Measurements from ENCODE around the gene PODXL2. TPM values are rescaled to one million over a fixed set of nuclear protein-coding genes. Genes with fewer than 3 reads are reported as not detected.

The PODXL2 gene
- total RNA-seq, 4 donors from 2014 or later: 9.7 to 18.9 (median 15.9) TPM

GRCh38 chr3:127673191-127674100 lies 44.5 kb downstream of the PODXL2 start:
- H3K27me3 ChIP-seq: no peaks in the 10 kb centered on the region
- WGBS, 2 donors (ENCODE audit: low coverage in 1 of 2): 15 to 22% methylated on average over 7 to 34 of the region's 51 CpGs
- H3K27ac ChIP-seq: peak overlapping the region; percentile 90 to 98 (median 92)
- peak; percentile 61 for DNase-seq
- H3K9me3 ChIP-seq: no peaks in the 10 kb centered on the region
- H3K4me1 ChIP-seq: peaks cover 8 to 29% (median 23%) of the 10 kb centered on the region in 4 donors
- H3K4me3 ChIP-seq: peak overlapping the region; percentile 82 to 98 (median 97)
- in situ Hi-C loops (cut with MboI; ENCODE audit: low pct_ligation_motif_present in 1 of 4, low pct_unique_long_range_greater_than_20kb in 1 of 4, low sequenced_read_pairs in 3 of 4) (loop anchor here in 2 of 4 donors (25.0 kb wide), 2 partner anchors 164 to 289 kb away; no protein-coding TSS in a partner anchor), intact Hi-C loops (cut with DNase I; ENCODE audit: low total_unique reads) (no loop called here)
- no peaks in the 10 kb centered on the region for H3K36me3 ChIP-seq
- TF ChIP-seq CTCF (IDR thresholded peaks at IDR 0.05): no peak
- TF ChIP-seq POLR2AphosphoS5 (IDR thresholded peaks at IDR 0.05): no peak
- no peak for TF ChIP-seq EP300 (IDR thresholded peaks at IDR 0.05; ENCODE audit: low read depth)
- TF ChIP-seq POLR2A (IDR thresholded peaks at IDR 0.05): no peak

GRCh38 chr3:127674101-127674721 lies 45.2 kb downstream of the PODXL2 start:
- no peak for DNase-seq
- Histone ChIP-seq H3K9me3 (no peaks in the 10 kb centered on the region), H3K27ac (peak overlapping the region in 1 of 4 donors; percentile 98), H3K4me3 (peak overlapping the region in 2 of 4 donors; percentile 96 to 98), H3K27me3 (no peaks in the 10 kb centered on the region), H3K4me1 (peaks cover 8 to 29% (median 23%) of the 10 kb centered on the region in 4 donors), H3K36me3 (no peaks in the 10 kb centered on the region)
- intact Hi-C loops (cut with DNase I; ENCODE audit: low total_unique reads): no loop called here
- in situ Hi-C loops (cut with MboI; ENCODE audit: low pct_ligation_motif_present in 1 of 4, low pct_unique_long_range_greater_than_20kb in 1 of 4, low sequenced_read_pairs in 3 of 4): loop anchor here in 2 of 4 donors (25.0 kb wide), 2 partner anchors 163 to 288 kb away; no protein-coding TSS in a partner anchor
- no peak for TF ChIP-seq EP300 (IDR thresholded peaks at IDR 0.05; ENCODE audit: low read depth)
- TF ChIP-seq POLR2A (IDR thresholded peaks at IDR 0.05): no peak
- 82 to 100% methylated on average over 1 to 17 of the region's 17 CpGs for WGBS, 2 donors (ENCODE audit: low coverage in 1 of 2)

GRCh38 chr3:127674790-127675189 lies 45.8 kb downstream of the PODXL2 start:
- Histone ChIP-seq H3K4me1 (peaks cover 8 to 29% (median 23%) of the 10 kb centered on the region in 4 donors), H3K36me3 (no peaks in the 10 kb centered on the region), H3K4me3 (no peak overlapping the region), H3K9me3 (no peaks in the 10 kb centered on the region), H3K27me3 (no peaks in the 10 kb centered on the region), H3K27ac (no peak overlapping the region)
- 92 to 93% methylated on average over 6 to 8 of the region's 8 CpGs for WGBS, 2 donors (ENCODE audit: low coverage in 1 of 2)
- intact Hi-C loops (cut with DNase I; ENCODE audit: low total_unique reads): no loop called here
- in situ Hi-C loops (cut with MboI; ENCODE audit: low pct_ligation_motif_present in 1 of 4, low pct_unique_long_range_greater_than_20kb in 1 of 4, low sequenced_read_pairs in 3 of 4): loop anchor here in 3 of 4 donors (25.0 kb wide), 2 partner anchors 163 to 288 kb away; no protein-coding TSS in a partner anchor
- DNase-seq: no peak
- no peak for TF ChIP-seq CTCF (IDR thresholded peaks at IDR 0.05)
- no peak for TF ChIP-seq POLR2AphosphoS5 (IDR thresholded peaks at IDR 0.05)
- no peak for TF ChIP-seq POLR2A (IDR thresholded peaks at IDR 0.05)
- no peak for TF ChIP-seq EP300 (IDR thresholded peaks at IDR 0.05; ENCODE audit: low read depth)

- no peak overlapping the region for H3K27ac ChIP-seq
Measured at GRCh38 chr3:127675651-127676391, 46.8 kb downstream of the PODXL2 start.

More at GRCh38 chr3:127675651-127676391, 46.8 kb downstream of the PODXL2 start:
- 89% methylated on average over 28 of the region's 29 CpGs; no CpG with 5 or more reads in 1 of the 2 donors for WGBS, 2 donors (ENCODE audit: low coverage in 1 of 2)
- no peaks in the 10 kb centered on the region for H3K9me3 ChIP-seq
- in situ Hi-C loops (cut with MboI; ENCODE audit: low pct_ligation_motif_present in 1 of 4, low pct_unique_long_range_greater_than_20kb in 1 of 4, low sequenced_read_pairs in 3 of 4) (loop anchor here in 1 of 4 donors (25.0 kb wide), 1 partner anchor 161 kb away; no protein-coding TSS in a partner anchor), intact Hi-C loops (cut with DNase I; ENCODE audit: low total_unique reads) (no loop called here)
- no peak for DNase-seq
- no peaks in the 10 kb centered on the region for H3K36me3 ChIP-seq
- H3K4me1 ChIP-seq: peaks cover 8 to 29% (median 23%) of the 10 kb centered on the region in 4 donors
- H3K4me3 ChIP-seq: no peak overlapping the region
- TF ChIP-seq POLR2AphosphoS5 (IDR thresholded peaks at IDR 0.05) (no peak), POLR2A (IDR thresholded peaks at IDR 0.05) (no peak), EP300 (IDR thresholded peaks at IDR 0.05; ENCODE audit: low read depth) (no peak)
- no peaks in the 10 kb centered on the region for H3K27me3 ChIP-seq

Data from transverse colon (tissue), 4 donors.